HepG2 (cell line): ENCODE results near the gene USP9Y. TPM values are rescaled to one million over a fixed set of nuclear protein-coding genes. Genes with fewer than 3 reads are reported as not detected.

Experiments
- ATAC-seq: fragments of 200-7000 bp; cut with Tn5 transposase; 3 replicates; pipeline ENCODE4 v1.9.1; 2020; ENCODE audit warnings: mild to moderate bottlenecking, moderate library complexity
- Bru-seq: library from RNA; stranded (reverse); fragments of 400-500 nt; gene quantifications from one replicate; lab custom pipeline; 2021; lab: Mats Ljungman, UMichigan
- BruChase-seq, 2 experiments: library from RNA; stranded (reverse); fragments of 400-500 nt; gene quantifications; one replicate each; lab custom pipeline; 2021; lab: Mats Ljungman, UMichigan
- BruUV-seq: library from RNA; stranded (reverse); fragments of 400-500 nt; replicated peaks from 2 replicates; lab custom pipeline; 2021; lab: Mats Ljungman, UMichigan
- CTCF ChIA-PET: fragments of 300-600 bp; formaldehyde crosslinking; extraction: SDS; loops from one replicate; lab custom pipeline; 2021; ENCODE audit warnings: low total read pairs, inconsistent platforms, low intra/inter-chr PET ratio; lab: Yijun Ruan, JAX
- POLR2A ChIA-PET: fragments of 350-600 bp; sonication (Branson Sonifier 250); formaldehyde crosslinking; loops from one replicate; lab custom pipeline; 2020; ENCODE audit warnings: antibody characterized with exemption, inconsistent platforms; lab: Yijun Ruan, JAX
- DNase-seq: peaks from one replicate; pipeline ENCODE4 v3.0.0-alpha.2; 2015; ENCODE audit warnings: low spot score
- FAIRE-seq: peaks from 3 replicates; lab custom pipeline; 2011; peaks lifted over from hg19 to GRCh38; lab: Jason Lieb, UNC
- H2AFZ ChIP-seq: one replicate; pipeline ENCODE4 v1.6.1; 2011; ENCODE audit warnings: low read length, inconsistent platforms
- H3K27ac ChIP-seq: fragments of 300-600 bp; 3 replicates; pipeline ENCODE4 v1.8.0; 2011; ENCODE audit warnings: mixed run types, mild to moderate bottlenecking, mixed read lengths, low read length, inconsistent platforms; ENCODE audit not compliant: insufficient read depth; ENCODE audit errors: extremely low read length
- H3K27me3 ChIP-seq, 2 experiments: fragments of 200-600 bp in 1 of 2; 2 replicates in 1 of 2; 3 replicates in 1 of 2; pipeline versions ENCODE4 v1.6.0 to v1.8.0; 2011; ENCODE audit warnings: low read length in 2 of 2, mild to moderate bottlenecking in 2 of 2, moderate library complexity in 2 of 2, inconsistent platforms in 1 of 2; ENCODE audit not compliant: insufficient read depth in 2 of 2, control insufficient read depth in 1 of 2
- H3K36me3 ChIP-seq, 2 experiments: fragments of 200-600 bp in 1 of 2; replicated peaks in 1 of 2; 2 replicates in 1 of 2; 3 replicates in 1 of 2; pipeline versions ENCODE4 v1.5.1 to v1.8.0; 2011; ENCODE audit warnings: low read length in 2 of 2, inconsistent platforms in 1 of 2; ENCODE audit not compliant: insufficient read depth in 2 of 2, control insufficient read depth in 1 of 2
- H3K4me1 ChIP-seq: 2 replicates; pipeline ENCODE4 v1.5.1; 2012; ENCODE audit warnings: low read length, inconsistent platforms; ENCODE audit not compliant: insufficient read depth
- H3K4me2 ChIP-seq: 2 replicates; pipeline ENCODE4 v1.6.0; 2011; ENCODE audit warnings: low read depth, low read length, inconsistent platforms
- H3K4me3 ChIP-seq, 3 experiments: fragments of 200-600 bp in 1 of 3; sonication (generic), shearing (Covaris generic) in 1 of 3; replicated peaks in 1 of 3; 2 replicates each; pipeline ENCODE4 v1.5.1; 2011 to 2016; ENCODE audit warnings: low read length in 3 of 3, inconsistent platforms in 2 of 3, low read depth in 2 of 3, mild to moderate bottlenecking in 2 of 3, control low read depth in 1 of 3, mixed read lengths in 1 of 3; ENCODE audit not compliant: insufficient read depth in 1 of 3
- H3K79me2 ChIP-seq: one replicate; pipeline ENCODE4 v1.6.1; 2011; ENCODE audit warnings: low read length, inconsistent platforms; ENCODE audit not compliant: insufficient read depth
- H3K9ac ChIP-seq: 2 replicates; pipeline ENCODE4 v1.6.0; 2011; ENCODE audit warnings: mild to moderate bottlenecking, low read depth, low read length, inconsistent platforms; ENCODE audit not compliant: insufficient read depth
- H3K9me3 ChIP-seq: 2 replicates; pipeline ENCODE4 v1.5.1; 2012; ENCODE audit warnings: mild to moderate bottlenecking, low read length
- H4K20me1 ChIP-seq: 2 replicates; pipeline ENCODE4 v1.6.0; 2011; ENCODE audit warnings: inconsistent platforms, mild to moderate bottlenecking, low read length, moderate library complexity; ENCODE audit not compliant: insufficient read depth
- HDAC2 ChIP-seq: sonication (generic); formaldehyde crosslinking; IDR thresholded peaks from 2 replicates; pipeline ENCODE4 v1.4.0; 2020; ENCODE audit warnings: missing genetic modification reagents
- ZNF543 ChIP-seq: sonication (generic); formaldehyde crosslinking; IDR thresholded peaks from 2 replicates; pipeline ENCODE4 v1.4.0; 2020; ENCODE audit warnings: mild to moderate bottlenecking, missing genetic modification reagents
- WGBS: methylation state at CpG from one replicate; pipeline ENCODE4 v1.1.6; 2017; ENCODE audit warnings: low lambda C conversion rate; 5-methylcytosine and 5-hydroxymethylcytosine counted together
- in situ Hi-C: cut with HindIII; loops from 2 replicates; pipeline ENCODE4 v1.10.0; 2017; ENCODE audit warnings: low pct_unique_long_range_greater_than_20kb; ENCODE audit not compliant: extremely low pct_ligation_motif_present
- intact Hi-C: fragments of 100-400 bp; cut with micrococcal nuclease; formaldehyde crosslinking; loops from one replicate; pipeline ENCODE4 v1.10.0; 2022; ENCODE audit not compliant: unreplicated experiment
- long read RNA-seq, 2 experiments: library from RNA in 1 of 2; library from polyadenylated mRNA in 1 of 2; stranded (forward) in 1 of 2; unstranded in 1 of 2; transcript quantifications; one replicate each; pipeline ENCODE4 v2.0.0, GENCODE V29; 2019 to 2022
- polyA minus RNA-seq, 3 experiments: library from RNA; depleted of rRNA, polyadenylated mRNA; stranded (reverse); fragments of >200 nt; gene quantifications; 2 replicates each; pipeline ENCODE4 v1.2.3, GENCODE V29; 2011; ENCODE audit warnings: low replicate concordance in 1 of 3
- polyA plus RNA-seq, 8 experiments: library from polyadenylated mRNA; depleted of rRNA in 3 of 8; stranded (reverse) in 7 of 8; unstranded in 1 of 8; fragments of >200 nt; fragmentation: Illumina TruSeq in 4 of 8; extraction: Trizol in 4 of 8; gene quantifications; 2 replicates each; pipeline versions ENCODE4 v1.2.1 to v1.2.3, GENCODE V29; 2011 to 2016; ENCODE audit warnings: low read depth in 4 of 8, missing spikeins in 1 of 8, mixed read lengths in 1 of 8; ENCODE audit not compliant: insufficient read depth in 1 of 8
- total RNA-seq, 5 experiments: library from RNA; depleted of rRNA; stranded (reverse); fragments of >200 nt; fragmentation: Illumina TruSeq; extraction: Trizol; gene quantifications; 2 replicates each; pipeline ENCODE4 v1.2.3, GENCODE V29; 2016; ENCODE audit warnings: low read depth in 1 of 5
- TF ChIP-seq, protein P1 (sequence below): sonication (generic); formaldehyde crosslinking; IDR thresholded peaks from one replicate; pipeline ENCODE4 v1.5.1; 2020; ENCODE audit warnings: mild to moderate bottlenecking, missing genetic modification reagents; ENCODE audit errors: not compliant biosample characterization
- TF ChIP-seq, protein P2 (sequence below): sonication (generic); formaldehyde crosslinking; IDR thresholded peaks from 2 replicates; pipeline ENCODE4 v1.8.0; 2022; ENCODE audit warnings: missing genetic modification reagents, mild to moderate bottlenecking, borderline replicate concordance

Gene USP9Y, protein sequence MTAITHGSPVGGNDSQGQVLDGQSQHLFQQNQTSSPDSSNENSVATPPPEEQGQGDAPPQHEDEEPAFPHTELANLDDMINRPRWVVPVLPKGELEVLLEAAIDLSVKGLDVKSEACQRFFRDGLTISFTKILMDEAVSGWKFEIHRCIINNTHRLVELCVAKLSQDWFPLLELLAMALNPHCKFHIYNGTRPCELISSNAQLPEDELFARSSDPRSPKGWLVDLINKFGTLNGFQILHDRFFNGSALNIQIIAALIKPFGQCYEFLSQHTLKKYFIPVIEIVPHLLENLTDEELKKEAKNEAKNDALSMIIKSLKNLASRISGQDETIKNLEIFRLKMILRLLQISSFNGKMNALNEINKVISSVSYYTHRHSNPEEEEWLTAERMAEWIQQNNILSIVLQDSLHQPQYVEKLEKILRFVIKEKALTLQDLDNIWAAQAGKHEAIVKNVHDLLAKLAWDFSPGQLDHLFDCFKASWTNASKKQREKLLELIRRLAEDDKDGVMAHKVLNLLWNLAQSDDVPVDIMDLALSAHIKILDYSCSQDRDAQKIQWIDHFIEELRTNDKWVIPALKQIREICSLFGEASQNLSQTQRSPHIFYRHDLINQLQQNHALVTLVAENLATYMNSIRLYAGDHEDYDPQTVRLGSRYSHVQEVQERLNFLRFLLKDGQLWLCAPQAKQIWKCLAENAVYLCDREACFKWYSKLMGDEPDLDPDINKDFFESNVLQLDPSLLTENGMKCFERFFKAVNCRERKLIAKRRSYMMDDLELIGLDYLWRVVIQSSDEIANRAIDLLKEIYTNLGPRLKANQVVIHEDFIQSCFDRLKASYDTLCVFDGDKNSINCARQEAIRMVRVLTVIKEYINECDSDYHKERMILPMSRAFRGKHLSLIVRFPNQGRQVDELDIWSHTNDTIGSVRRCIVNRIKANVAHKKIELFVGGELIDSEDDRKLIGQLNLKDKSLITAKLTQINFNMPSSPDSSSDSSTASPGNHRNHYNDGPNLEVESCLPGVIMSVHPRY (N-terminal part only)
- total RNA-seq (2016; rRNA removed; fragmentation: Illumina TruSeq; extraction: Trizol) (14.6 and 17.7 TPM in 2 replicates), polyA plus RNA-seq (2011; rRNA removed) (37.0 and 41.9 TPM in 2 replicates), polyA minus RNA-seq (2011; rRNA and poly(A)+ RNA removed; ENCODE audit: low replicate concordance) (0.07 and 25.0 TPM in 2 replicates), Bru-seq, nascent RNA (percentile 64 among the genes with signal in this experiment), BruChase-seq, experiment 1, labeled RNA remaining after a 6-hour chase (percentile 72 among the genes with signal in this experiment), BruChase-seq, experiment 2, labeled RNA remaining after a 2-hour chase (percentile 74 among the genes with signal in this experiment)
- total RNA-seq (2016; cell fraction: cytosol; rRNA removed; fragmentation: Illumina TruSeq; extraction: Trizol; ENCODE audit: low read depth) = 8.5 and 9.0 TPM in 2 replicates
- 13.6 and 15.6 TPM in 2 replicates for total RNA-seq (2016; cell fraction: insoluble cytoplasmic fraction; rRNA removed; fragmentation: Illumina TruSeq; extraction: Trizol)
- 5.2 and 6.4 TPM in 2 replicates for total RNA-seq (2016; cell fraction: membrane; rRNA removed; fragmentation: Illumina TruSeq; extraction: Trizol)
- 27.2 and 27.3 TPM in 2 replicates for total RNA-seq (2016; cell fraction: nucleus; rRNA removed; fragmentation: Illumina TruSeq; extraction: Trizol)
- polyA plus RNA-seq (2011; cell fraction: cytosol; rRNA removed) = 11.1 and 15.5 TPM in 2 replicates
- polyA plus RNA-seq (2011; cell fraction: nucleus; rRNA removed) = 63.9 and 65.1 TPM in 2 replicates
- polyA plus RNA-seq (2012) = 14.6 and 17.9 TPM in 2 replicates
- 0.69 and 0.88 TPM in 2 replicates for polyA plus RNA-seq (2016; cell fraction: cytosol; fragmentation: Illumina TruSeq; extraction: Trizol; ENCODE audit: low read depth)
- 10.8 and 13.5 TPM in 2 replicates for polyA plus RNA-seq (2016; cell fraction: insoluble cytoplasmic fraction; fragmentation: Illumina TruSeq; extraction: Trizol; ENCODE audit: low read depth)
- polyA plus RNA-seq (2016; cell fraction: membrane; fragmentation: Illumina TruSeq; extraction: Trizol; ENCODE audit: low read depth) = 0.93 and 1.7 TPM in 2 replicates
- 35.2 and 43.3 TPM in 2 replicates for polyA plus RNA-seq (2016; cell fraction: nucleus; fragmentation: Illumina TruSeq; extraction: Trizol; ENCODE audit: insufficient read depth, low read depth)
- 14.4 and 15.1 TPM in 2 replicates for polyA minus RNA-seq (2011; cell fraction: cytosol; rRNA and poly(A)+ RNA removed)
- polyA minus RNA-seq (2011; cell fraction: nucleus; rRNA and poly(A)+ RNA removed) = 110 and 112 TPM in 2 replicates
- long read RNA-seq, experiment 1, partial matches to known transcripts = 1 of 1 reads
- long read RNA-seq, experiment 1, other reads (novel, unspliced or antisense) = 0 of 1 reads
- long read RNA-seq, experiment 2, partial matches to known transcripts = 1 of 8 reads
- long read RNA-seq, experiment 2, other reads (novel, unspliced or antisense) = 7 of 8 reads

DNA sequence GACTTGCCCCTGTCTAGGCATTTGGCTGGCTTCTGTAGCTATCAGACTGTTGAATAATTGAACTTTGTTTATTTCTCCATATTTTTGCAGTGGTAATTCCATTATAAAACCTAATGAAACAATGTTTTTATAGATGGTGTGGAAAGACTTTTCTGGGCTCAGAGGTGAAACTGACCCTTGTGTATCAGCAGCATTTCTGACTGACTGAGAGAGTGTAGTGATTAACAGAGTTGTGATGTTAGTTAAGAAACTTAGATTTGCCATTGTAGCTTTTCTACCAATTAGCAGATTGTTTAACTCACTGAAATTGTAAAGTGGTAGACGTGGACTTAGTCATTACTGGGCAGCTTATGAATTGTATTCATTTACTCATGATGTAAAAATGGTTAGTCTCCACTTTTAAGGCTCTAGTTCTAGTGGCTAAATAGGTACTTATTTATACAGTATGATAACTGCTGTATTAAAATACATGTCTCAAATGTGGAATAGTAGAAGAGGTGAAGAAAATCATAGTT lies at the start of gene USP9Y:
Gene USP9Y, plus strand, starts transcription at position 51 of the 515 bp plus-strand sequence. CDS start 8,217 bp downstream, outside the sequence.
- ChIA-PET POLR2A (no interaction called here), CTCF (no interaction called here)
- Histone ChIP-seq H3K9me3 (no peaks in the 10 kb centered on the region), H3K27ac (peak within 1 kb of the TSS; percentile 81), H3K27me3 (no peaks in the 10 kb centered on the region), H3K4me3 (peak within 1 kb of the TSS in 1 of 3 experiments; percentile 3; a peak in 1 of 6 replicates), H3K79me2 (peaks cover 4% of the 10 kb centered on the region), H4K20me1 (no peaks in the 10 kb centered on the region), H3K4me2 (peak within 1 kb of the TSS; percentile 47), H2AFZ (no peak within 1 kb of the TSS), H3K9ac (0 out of 2 replicates have a peak within 1 kb of the TSS, but pooled peaks have one; percentile 29), H3K36me3 (peaks cover 0 to 1% of the 10 kb centered on the region in 2 experiments; a peak in 1 of 5 replicates), H3K4me1 (peaks cover 81% of the 10 kb centered on the region)
- intact Hi-C loops (loop anchor here (5.0 kb wide), 1 partner anchor 39 kb away; no protein-coding TSS in a partner anchor), in situ Hi-C loops (no loop called here)
- no peak for FAIRE-seq
- ATAC-seq = no peak
- DNase-seq = no peak
- BruUV-seq = no TSS peak
- 92% methylated on average over 1 of the region's 1 CpG for WGBS
- no peak for TF ChIP-seq HDAC2
- no peak for TF ChIP-seq ZNF543
- TF ChIP-seq, protein P1, sequence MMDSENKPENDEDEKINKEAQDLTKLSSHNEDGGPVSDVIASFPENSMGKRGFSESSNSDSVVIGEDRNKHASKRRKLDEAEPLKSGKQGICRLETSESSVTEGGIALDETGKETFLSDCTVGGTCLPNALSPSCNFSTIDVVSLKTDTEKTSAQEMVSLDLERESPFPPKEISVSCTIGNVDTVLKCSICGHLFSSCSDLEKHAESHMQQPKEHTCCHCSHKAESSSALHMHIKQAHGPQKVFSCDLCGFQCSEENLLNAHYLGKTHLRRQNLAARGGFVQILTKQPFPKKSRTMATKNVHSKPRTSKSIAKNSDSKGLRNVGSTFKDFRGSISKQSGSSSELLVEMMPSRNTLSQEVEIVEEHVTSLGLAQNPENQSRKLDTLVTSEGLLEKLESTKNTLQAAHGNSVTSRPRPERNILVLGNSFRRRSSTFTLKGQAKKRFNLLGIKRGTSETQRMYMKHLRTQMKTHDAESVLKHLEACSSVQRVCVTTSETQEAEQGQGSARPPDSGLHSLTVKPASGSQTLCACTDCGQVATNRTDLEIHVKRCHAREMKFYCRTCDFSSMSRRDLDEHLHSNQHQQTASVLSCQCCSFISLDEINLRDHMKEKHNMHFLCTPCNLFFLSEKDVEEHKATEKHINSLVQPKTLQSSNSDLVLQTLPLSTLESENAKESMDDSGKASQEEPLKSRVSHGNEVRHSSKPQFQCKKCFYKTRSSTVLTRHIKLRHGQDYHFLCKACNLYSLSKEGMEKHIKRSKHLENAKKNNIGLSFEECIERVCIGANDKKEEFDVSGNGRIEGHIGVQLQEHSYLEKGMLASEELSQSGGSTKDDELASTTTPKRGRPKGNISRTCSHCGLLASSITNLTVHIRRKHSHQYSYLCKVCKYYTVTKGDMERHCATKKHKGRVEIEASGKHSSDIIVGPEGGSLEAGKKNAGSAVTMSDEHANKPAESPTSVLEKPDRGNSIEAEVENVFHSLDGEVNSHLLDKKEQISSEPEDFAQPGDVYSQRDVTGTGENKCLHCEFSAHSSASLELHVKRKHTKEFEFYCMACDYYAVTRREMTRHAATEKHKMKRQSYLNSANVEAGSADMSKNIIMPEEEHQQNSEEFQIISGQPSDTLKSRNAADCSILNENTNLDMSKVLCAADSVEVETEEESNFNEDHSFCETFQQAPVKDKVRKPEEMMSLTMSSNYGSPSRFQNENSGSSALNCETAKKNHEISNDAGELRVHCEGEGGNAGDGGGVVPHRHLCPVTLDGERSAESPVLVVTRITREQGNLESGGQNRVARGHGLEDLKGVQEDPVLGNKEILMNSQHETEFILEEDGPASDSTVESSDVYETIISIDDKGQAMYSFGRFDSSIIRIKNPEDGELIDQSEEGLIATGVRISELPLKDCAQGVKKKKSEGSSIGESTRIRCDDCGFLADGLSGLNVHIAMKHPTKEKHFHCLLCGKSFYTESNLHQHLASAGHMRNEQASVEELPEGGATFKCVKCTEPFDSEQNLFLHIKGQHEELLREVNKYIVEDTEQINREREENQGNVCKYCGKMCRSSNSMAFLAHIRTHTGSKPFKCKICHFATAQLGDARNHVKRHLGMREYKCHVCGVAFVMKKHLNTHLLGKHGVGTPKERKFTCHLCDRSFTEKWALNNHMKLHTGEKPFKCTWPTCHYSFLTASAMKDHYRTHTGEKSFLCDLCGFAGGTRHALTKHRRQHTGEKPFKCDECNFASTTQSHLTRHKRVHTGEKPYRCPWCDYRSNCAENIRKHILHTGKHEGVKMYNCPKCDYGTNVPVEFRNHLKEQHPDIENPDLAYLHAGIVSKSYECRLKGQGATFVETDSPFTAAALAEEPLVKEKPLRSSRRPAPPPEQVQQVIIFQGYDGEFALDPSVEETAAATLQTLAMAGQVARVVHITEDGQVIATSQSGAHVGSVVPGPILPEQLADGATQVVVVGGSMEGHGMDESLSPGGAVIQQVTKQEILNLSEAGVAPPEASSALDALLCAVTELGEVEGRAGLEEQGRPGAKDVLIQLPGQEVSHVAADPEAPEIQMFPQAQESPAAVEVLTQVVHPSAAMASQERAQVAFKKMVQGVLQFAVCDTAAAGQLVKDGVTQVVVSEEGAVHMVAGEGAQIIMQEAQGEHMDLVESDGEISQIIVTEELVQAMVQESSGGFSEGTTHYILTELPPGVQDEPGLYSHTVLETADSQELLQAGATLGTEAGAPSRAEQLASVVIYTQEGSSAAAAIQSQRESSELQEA (CRISPR knock-in tag) = no peak
- TF ChIP-seq, protein P2, sequence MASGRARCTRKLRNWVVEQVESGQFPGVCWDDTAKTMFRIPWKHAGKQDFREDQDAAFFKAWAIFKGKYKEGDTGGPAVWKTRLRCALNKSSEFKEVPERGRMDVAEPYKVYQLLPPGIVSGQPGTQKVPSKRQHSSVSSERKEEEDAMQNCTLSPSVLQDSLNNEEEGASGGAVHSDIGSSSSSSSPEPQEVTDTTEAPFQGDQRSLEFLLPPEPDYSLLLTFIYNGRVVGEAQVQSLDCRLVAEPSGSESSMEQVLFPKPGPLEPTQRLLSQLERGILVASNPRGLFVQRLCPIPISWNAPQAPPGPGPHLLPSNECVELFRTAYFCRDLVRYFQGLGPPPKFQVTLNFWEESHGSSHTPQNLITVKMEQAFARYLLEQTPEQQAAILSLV = no peak
